Measurements from ENCODE around the gene HBA1. TPM values are rescaled to one million over a fixed set of nuclear protein-coding genes. Genes with fewer than 3 reads are reported as not detected.

The HBA1 gene
- total and polyA plus RNA-seq, 5 donors = 4.8 to 130 (median 53.4) TPM

Other genes starting within 250 kb of the HBA1 start
- 10 to 100 TPM in 3 of 4 donors, 1 to 10 TPM in 1; 9.8 to 13.4 (median 11.6) TPM for gene POLR3K, start 123.1 kb upstream of the HBA1 start, total RNA-seq
- gene POLR3K, start 123.1 kb upstream of the HBA1 start, polyA plus RNA-seq = 11.2 TPM
- gene SNRNP25, start 122.9 kb upstream of the HBA1 start, total RNA-seq = 10 to 100 TPM; 54.8 to 71.4 (median 62.3) TPM
- 108 TPM for gene SNRNP25, start 122.9 kb upstream of the HBA1 start, polyA plus RNA-seq
- 10 to 100 TPM; 20.4 to 26.7 (median 24.2) TPM for gene RHBDF1, start 104.0 kb upstream of the HBA1 start, total RNA-seq
- 29.6 TPM for gene RHBDF1, start 104.0 kb upstream of the HBA1 start, polyA plus RNA-seq
- 10 to 100 TPM; 31.8 to 39.3 (median 37.9) TPM for gene MPG, start 98.5 kb upstream of the HBA1 start, total RNA-seq
- gene MPG, start 98.5 kb upstream of the HBA1 start, polyA plus RNA-seq = 56.8 TPM
- 10 to 100 TPM; 19.9 to 25.6 (median 22.7) TPM for gene NPRL3, start 38.0 kb upstream of the HBA1 start, total RNA-seq
- 17.9 TPM for gene NPRL3, start 38.0 kb upstream of the HBA1 start, polyA plus RNA-seq
- not detected for gene HBZ, start 24.0 kb upstream of the HBA1 start, total RNA-seq
- gene HBZ, start 24.0 kb upstream of the HBA1 start, polyA plus RNA-seq = not detected
- gene HBM, start 10.7 kb upstream of the HBA1 start, total RNA-seq = not detected
- gene HBM, start 10.7 kb upstream of the HBA1 start, polyA plus RNA-seq = not detected
- gene HBA2, start 3.8 kb upstream of the HBA1 start, total RNA-seq = 100 to 1,000 TPM in 1 of 4 donors, 10 to 100 TPM in 3; 38.4 to 111 (median 51.4) TPM
- gene HBA2, start 3.8 kb upstream of the HBA1 start, polyA plus RNA-seq = 5.2 TPM
- gene HBQ1, start 3.8 kb downstream of the HBA1 start, total RNA-seq = not detected
- gene HBQ1, start 3.8 kb downstream of the HBA1 start, polyA plus RNA-seq = not detected
- 10 to 100 TPM; 28.1 to 32.0 (median 30.2) TPM for gene LUC7L, start 52.8 kb downstream of the HBA1 start, total RNA-seq
- gene LUC7L, start 52.8 kb downstream of the HBA1 start, polyA plus RNA-seq = 32.1 TPM
- gene FAM234A, start 58.1 kb downstream of the HBA1 start, total RNA-seq = 100 to 1,000 TPM; 131 to 145 (median 139) TPM
- gene FAM234A, start 58.1 kb downstream of the HBA1 start, polyA plus RNA-seq = 171 TPM
- gene RGS11, start 99.3 kb downstream of the HBA1 start, total RNA-seq = 10 to 100 TPM; 11.6 to 23.8 (median 17.6) TPM
- 15.5 TPM for gene RGS11, start 99.3 kb downstream of the HBA1 start, polyA plus RNA-seq
- 10 to 100 TPM in 1 of 4 donors, 1 to 10 TPM in 3; 3.5 to 11.3 (median 4.9) TPM for gene ARHGDIG, start 103.9 kb downstream of the HBA1 start, total RNA-seq
- gene ARHGDIG, start 103.9 kb downstream of the HBA1 start, polyA plus RNA-seq = 7.7 TPM
- 10 to 100 TPM in 1 of 4 donors, 1 to 10 TPM in 3; 2.1 to 10.0 (median 2.3) TPM for gene PDIA2, start 106.5 kb downstream of the HBA1 start, total RNA-seq
- gene PDIA2, start 106.5 kb downstream of the HBA1 start, polyA plus RNA-seq = 0.91 TPM
- gene AXIN1, start 176.0 kb downstream of the HBA1 start, total RNA-seq = 10 to 100 TPM in 3 of 4 donors, 1 to 10 TPM in 1; 8.4 to 12.2 (median 10.6) TPM
- gene AXIN1, start 176.0 kb downstream of the HBA1 start, polyA plus RNA-seq = 10.2 TPM
- gene MRPL28, start 193.9 kb downstream of the HBA1 start, total RNA-seq = 10 to 100 TPM; 63.9 to 74.9 (median 69.3) TPM
- gene MRPL28, start 193.9 kb downstream of the HBA1 start, polyA plus RNA-seq = 130 TPM
- 10 to 100 TPM; 28.0 to 39.5 (median 34.8) TPM for gene PGAP6, start 205.3 kb downstream of the HBA1 start, total RNA-seq
- 33.2 TPM for gene PGAP6, start 205.3 kb downstream of the HBA1 start, polyA plus RNA-seq
- 10 to 100 TPM; 49.7 to 86.4 (median 66.0) TPM for gene NME4, start 220.5 kb downstream of the HBA1 start, total RNA-seq
- 73.1 TPM for gene NME4, start 220.5 kb downstream of the HBA1 start, polyA plus RNA-seq
- gene DECR2, start 225.2 kb downstream of the HBA1 start, total RNA-seq = 10 to 100 TPM in 3 of 4 donors, 1 to 10 TPM in 1; 8.6 to 14.6 (median 13.3) TPM
- 14.3 TPM for gene DECR2, start 225.2 kb downstream of the HBA1 start, polyA plus RNA-seq
- 10 to 100 TPM; 32.2 to 44.6 (median 38.4) TPM for gene RAB11FIP3, start 249.0 kb downstream of the HBA1 start, total RNA-seq
- gene RAB11FIP3, start 249.0 kb downstream of the HBA1 start, polyA plus RNA-seq = 25.1 TPM